Measurements from ENCODE around the gene KDM4C. TPM values are rescaled to one million over a fixed set of nuclear protein-coding genes. Genes with fewer than 3 reads are reported as not detected.
A peak's percentile ranks its signal among the peaks of the same experiment; 100 is the strongest.
"Not testable (repeated sequence)": the region's sequence is repeated elsewhere in the genome, so short reads cannot be mapped to it uniquely, and the experiment has no call there.

KDM4C gene
- total RNA-seq: 10 to 100 TPM; 53.0 to 53.7 TPM

DNA sequence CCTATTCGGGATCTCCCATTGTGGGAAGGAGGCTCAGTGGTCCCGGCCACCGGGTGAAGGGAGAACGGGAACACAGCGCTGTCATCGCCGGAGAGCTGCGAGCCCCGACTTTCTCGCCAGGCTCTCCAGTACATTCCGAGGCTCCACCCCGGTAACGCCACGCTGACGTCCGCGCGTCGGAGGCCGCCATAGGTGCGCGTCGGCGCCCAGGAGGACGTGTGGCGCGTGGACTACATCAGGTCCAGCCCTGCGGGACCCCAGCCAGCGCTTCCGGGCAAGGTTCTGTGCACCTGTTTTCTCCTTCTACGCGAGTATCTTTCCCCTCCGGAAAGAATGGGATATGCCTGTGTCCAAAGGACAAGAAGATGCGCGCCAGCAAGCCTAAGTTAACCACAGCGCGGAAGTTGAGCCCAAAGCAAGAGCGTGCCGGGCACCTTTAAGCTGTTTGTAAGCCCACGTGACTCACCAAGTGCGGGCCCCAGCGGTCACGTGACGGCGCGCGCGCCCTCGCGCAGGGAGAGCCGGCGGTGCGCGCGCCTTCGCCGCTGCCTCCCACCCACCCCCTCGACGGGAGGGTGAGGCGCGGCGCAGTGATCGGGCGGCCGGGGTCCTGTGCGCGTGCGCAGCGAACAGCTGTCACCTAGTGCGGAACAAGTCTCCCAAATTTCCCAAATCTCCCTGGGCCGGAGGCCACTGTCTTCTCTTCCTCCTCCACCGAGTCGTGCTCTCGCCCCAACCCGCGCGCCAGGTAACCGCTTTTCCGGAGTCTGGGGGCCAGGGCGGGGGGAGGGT, at the start of gene KDM4C:
Gene KDM4C (plus strand): TSS at position 518 of the 792 bp plus-strand sequence. CDS start 35,016 bp downstream, outside the sequence.
- H3K4me3 Mint-ChIP-seq: peak within 1 kb of the TSS; percentile 86
- H3K27ac Mint-ChIP-seq: peak within 1 kb of the TSS; percentile 100
- DNase-seq: peak; percentile 94
- ChIA-PET CTCF (interaction anchor here (0.9 kb wide), 1 partner anchor 11 kb away, joined by 4 read pairs; no protein-coding TSS in a partner anchor), POLR2A (interaction anchor here (1.5 to 2.0 kb wide), 2 partner anchors 42 to 76 kb away, joined by 6 to 11 read pairs; no protein-coding TSS in a partner anchor)
- H3K9me3 Mint-ChIP-seq: no peaks in the 10 kb centered on the region
- H3K27me3 Mint-ChIP-seq: no peaks in the 10 kb centered on the region
- H3K4me1 Mint-ChIP-seq: peaks cover 19% of the 10 kb centered on the region
- H3K36me3 Mint-ChIP-seq (ENCODE audit: low read depth): peaks cover 6% of the 10 kb centered on the region

DNA sequence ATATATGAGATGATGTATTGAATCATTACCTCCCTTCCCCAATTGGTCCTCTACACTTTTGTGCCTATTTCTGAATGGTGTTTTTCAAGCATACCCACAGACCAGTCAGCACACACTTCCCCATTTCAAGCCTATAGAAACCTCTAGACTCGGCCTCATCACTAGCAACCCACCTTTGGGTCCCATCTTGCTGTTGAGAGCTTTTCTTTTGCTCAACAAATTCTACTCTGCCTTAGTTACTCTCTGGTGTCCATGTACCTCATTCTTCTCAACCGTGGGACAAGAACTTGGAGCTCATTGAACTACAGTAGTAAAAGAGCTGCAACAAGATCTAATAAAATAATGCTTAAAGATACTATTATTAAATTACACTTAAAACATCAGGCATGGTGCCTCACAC, 49.0 kb upstream of the KDM4C start:
- Mint-ChIP-seq H3K4me3 (no peak overlapping the region), H3K27me3 (peaks cover 5% of the 10 kb centered on the region), H3K4me1 (peaks cover 9% of the 10 kb centered on the region), H3K9me3 (peaks cover 6% of the 10 kb centered on the region), H3K27ac (no peak overlapping the region), H3K36me3 (ENCODE audit: low read depth) (no peaks in the 10 kb centered on the region)
- POLR2A ChIA-PET: interaction anchor here (0.6 kb wide), 1 partner anchor 76 kb away, joined by 6 read pairs; no protein-coding TSS in a partner anchor
- CTCF ChIA-PET: interaction anchor here (0.6 to 1.5 kb wide), 5 partner anchors 9 to 876 kb away, joined by 3 to 4 read pairs (median 3); partner anchors contain the start of gene ERMP1
- DNase-seq: no peak

- POLR2A ChIA-PET: no interaction called here
- no peak for DNase-seq
These were observed 46.4 kb upstream of the KDM4C start for GRCh38 chr9:6711403-6711802.

DNA sequence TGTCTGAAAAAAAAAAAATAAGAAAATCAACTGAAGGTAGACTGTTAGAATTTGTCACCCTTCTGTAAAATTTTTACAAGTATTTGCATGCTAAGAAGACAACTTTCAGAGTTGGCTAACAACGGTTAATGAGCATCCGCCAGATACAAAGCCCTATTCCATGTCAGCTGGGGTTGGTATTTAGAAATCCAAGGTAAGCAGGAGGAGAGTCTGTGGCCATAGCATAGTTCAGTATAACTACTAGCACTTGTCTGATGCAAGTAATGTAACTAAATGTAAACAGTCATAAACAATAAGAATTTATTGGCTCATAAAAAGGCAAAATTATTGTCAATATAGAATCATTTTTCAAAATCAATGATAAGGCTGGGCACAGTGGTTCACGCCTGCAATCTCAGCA, 45.7 kb upstream of the KDM4C start:
- Mint-ChIP-seq H3K4me3 (no peak overlapping the region), H3K27ac (no peak overlapping the region), H3K27me3 (peaks cover 5% of the 10 kb centered on the region), H3K36me3 (ENCODE audit: low read depth) (peaks cover 3% of the 10 kb centered on the region), H3K9me3 (peaks cover 6% of the 10 kb centered on the region), H3K4me1 (peaks cover 11% of the 10 kb centered on the region)
- no peak for DNase-seq
- POLR2A ChIA-PET: no interaction called here
- CTCF ChIA-PET: no interaction called here

More at GRCh38 chr9:6711403-6711802, 46.4 kb upstream of the KDM4C start:
- CTCF ChIA-PET: no interaction called here
- H3K4me1 Mint-ChIP-seq: peaks cover 7% of the 10 kb centered on the region
- peaks cover 5% of the 10 kb centered on the region for H3K27me3 Mint-ChIP-seq
- peaks cover 2% of the 10 kb centered on the region for H3K36me3 Mint-ChIP-seq (ENCODE audit: low read depth)
- H3K9me3 Mint-ChIP-seq: peaks cover 6% of the 10 kb centered on the region
- H3K4me3 Mint-ChIP-seq: no peak overlapping the region
- H3K27ac Mint-ChIP-seq: no peak overlapping the region

GRCh38 chr9:6714176-6714575, 43.6 kb upstream of the KDM4C start:
- Mint-ChIP-seq H3K27me3 (peaks cover 4% of the 10 kb centered on the region), H3K9me3 (no peaks in the 10 kb centered on the region), H3K27ac (no peak overlapping the region), H3K4me1 (peaks cover 11% of the 10 kb centered on the region), H3K4me3 (no peak overlapping the region), H3K36me3 (ENCODE audit: low read depth) (peaks cover 3% of the 10 kb centered on the region)
- POLR2A ChIA-PET: no interaction called here
- no peak for DNase-seq
- CTCF ChIA-PET: interaction anchor here (0.6 to 1.1 kb wide), 3 partner anchors 10 to 651 kb away, joined by 3 to 4 read pairs (median 3); no protein-coding TSS in a partner anchor

DNA sequence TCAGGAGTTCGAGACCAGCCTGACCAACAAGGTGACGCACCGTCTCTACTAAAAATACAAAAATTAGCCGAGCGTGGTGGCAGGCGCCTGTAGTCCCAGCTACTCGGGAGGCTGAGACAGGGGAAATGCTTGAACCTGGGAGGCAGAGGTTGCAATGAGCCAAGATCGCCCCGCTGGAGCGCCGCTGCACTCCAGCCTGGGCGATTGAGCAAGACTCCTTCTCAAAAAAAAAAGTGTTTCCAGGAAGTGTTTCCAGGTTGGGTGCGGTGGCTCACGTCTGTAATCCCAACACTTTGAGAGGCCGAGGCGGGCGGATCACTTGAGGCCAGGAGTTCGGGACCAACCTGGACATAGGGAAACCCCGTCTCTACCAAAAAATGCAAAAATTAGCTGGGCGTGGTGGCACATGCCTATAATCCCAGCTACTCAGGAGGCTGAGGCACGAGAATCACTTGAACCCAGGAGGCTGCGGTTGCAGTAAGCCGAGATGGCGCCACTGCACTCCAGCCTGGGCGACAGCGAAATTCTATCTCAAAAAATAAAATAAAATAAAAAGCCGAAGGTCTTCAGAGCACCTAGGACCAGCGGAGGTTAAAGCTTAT, 42.5 kb upstream of the KDM4C start:
- H3K36me3 Mint-ChIP-seq (ENCODE audit: low read depth); H3K9me3 Mint-ChIP-seq; H3K27me3 Mint-ChIP-seq; DNase-seq: not testable (repeated sequence)
- Mint-ChIP-seq H3K27ac (peak overlapping the region; percentile 90), H3K4me3 (peak overlapping the region; percentile 79), H3K4me1 (peaks cover 11% of the 10 kb centered on the region)
- CTCF ChIA-PET: interaction anchor here (0.8 kb wide), 1 partner anchor 16 kb away, joined by 3 read pairs; no protein-coding TSS in a partner anchor
- POLR2A ChIA-PET: interaction anchor here (0.7 to 0.9 kb wide), 2 partner anchors 9 to 41 kb away, joined by 3 to 6 read pairs; no protein-coding TSS in a partner anchor

DNA sequence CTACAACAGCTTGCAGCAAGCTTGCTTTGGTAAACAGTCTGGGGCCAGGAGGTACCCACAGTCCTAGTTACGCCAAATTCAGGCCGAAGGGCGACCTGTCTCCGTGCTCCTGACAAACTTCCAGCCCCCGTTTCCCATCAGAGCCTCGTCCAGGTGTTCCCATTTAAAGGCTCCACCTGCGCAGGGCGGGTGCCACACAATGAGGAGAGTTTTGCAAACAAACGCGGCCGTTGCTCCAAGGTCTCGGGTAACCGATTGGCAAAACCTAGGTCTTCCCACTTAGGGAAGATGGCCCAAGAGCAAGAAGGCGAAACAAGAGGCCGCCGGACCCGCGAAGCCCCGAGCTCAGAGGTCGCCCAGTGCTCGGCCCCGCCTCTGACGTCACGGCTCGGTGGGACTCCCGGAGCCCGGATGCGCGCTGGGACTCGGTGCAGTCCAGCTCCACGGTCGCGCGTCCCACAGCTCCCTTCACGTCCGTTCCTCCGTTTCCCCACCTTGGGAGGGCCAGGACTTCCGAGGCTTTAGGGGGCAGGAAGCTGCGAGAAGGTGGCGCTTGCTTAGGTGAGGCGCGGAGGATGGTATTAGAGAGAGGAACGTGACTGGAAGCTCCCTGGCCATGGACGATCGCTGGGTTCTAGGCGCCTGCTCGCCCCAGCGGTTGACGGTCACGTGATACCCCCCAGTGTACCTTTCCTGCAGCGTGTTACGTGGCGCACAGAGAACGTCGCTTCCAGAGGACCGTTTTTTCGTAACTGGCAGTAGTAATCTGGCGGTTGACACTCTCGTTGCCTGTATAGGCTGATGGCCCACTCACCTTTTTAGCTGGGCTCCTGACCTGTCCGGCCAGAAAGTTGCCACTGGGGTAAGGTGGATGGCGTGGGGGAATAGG, 41.8 kb upstream of the KDM4C start:
- ChIA-PET CTCF (interaction anchor here (0.8 to 1.0 kb wide), 2 partner anchors 10 to 16 kb away, joined by 3 to 5 read pairs; no protein-coding TSS in a partner anchor), POLR2A (interaction anchor here (0.7 to 0.9 kb wide), 2 partner anchors 10 to 41 kb away, joined by 3 to 6 read pairs; no protein-coding TSS in a partner anchor)
- Mint-ChIP-seq H3K36me3 (ENCODE audit: low read depth) (peaks cover 3% of the 10 kb centered on the region), H3K9me3 (no peaks in the 10 kb centered on the region), H3K27ac (peak overlapping the region; percentile 90), H3K4me3 (peak overlapping the region; percentile 79), H3K4me1 (peaks cover 11% of the 10 kb centered on the region), H3K27me3 (peaks cover 4% of the 10 kb centered on the region)
- DNase-seq: peak; percentile 71

- H3K27ac Mint-ChIP-seq: peak overlapping the region; percentile 90
- H3K4me1 Mint-ChIP-seq: peaks cover 11% of the 10 kb centered on the region
- no peaks in the 10 kb centered on the region for H3K9me3 Mint-ChIP-seq
- ChIA-PET POLR2A (no interaction called here), CTCF (interaction anchor here (1.0 kb wide), 1 partner anchor 11 kb away, joined by 5 read pairs; no protein-coding TSS in a partner anchor)
- DNase-seq: no peak
- peaks cover 3% of the 10 kb centered on the region for H3K36me3 Mint-ChIP-seq (ENCODE audit: low read depth)
- H3K27me3 Mint-ChIP-seq: no peaks in the 10 kb centered on the region
- H3K4me3 Mint-ChIP-seq: peak overlapping the region; percentile 79
These were observed 41.0 kb upstream of the KDM4C start for GRCh38 chr9:6716766-6717165.

GRCh38 chr9:6723881-6724420, 33.8 kb upstream of the KDM4C start:
- ChIA-PET CTCF (interaction anchor here (0.9 kb wide), 1 partner anchor 10 kb away, joined by 3 read pairs; no protein-coding TSS in a partner anchor), POLR2A (no interaction called here)
- H3K27ac Mint-ChIP-seq: no peak overlapping the region

DNA sequence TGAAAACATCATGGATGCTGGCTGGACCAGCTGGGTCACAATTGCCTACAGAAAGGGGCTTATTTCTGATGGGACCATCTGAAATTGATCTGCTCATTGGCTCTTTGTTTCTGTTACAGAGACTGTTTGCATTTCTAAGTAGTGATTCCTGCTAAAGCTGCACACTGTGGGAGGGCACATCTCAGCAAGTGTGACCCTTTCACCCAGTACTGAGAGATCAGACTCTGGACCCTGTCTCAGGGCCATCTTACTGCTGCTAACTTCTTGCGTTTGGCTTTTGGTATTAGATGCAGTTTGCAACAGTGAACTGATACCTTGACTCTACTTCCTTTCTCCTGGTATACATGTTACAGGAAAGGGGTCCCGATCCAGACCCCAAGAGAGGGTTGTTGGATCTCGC, 24.5 kb upstream of the KDM4C start:
- H3K4me1 Mint-ChIP-seq: no peaks in the 10 kb centered on the region
- H3K4me3 Mint-ChIP-seq: no peak overlapping the region
- no peaks in the 10 kb centered on the region for H3K36me3 Mint-ChIP-seq (ENCODE audit: low read depth)
- H3K27me3 Mint-ChIP-seq: no peaks in the 10 kb centered on the region
- no peak overlapping the region for H3K27ac Mint-ChIP-seq
- ChIA-PET POLR2A (no interaction called here), CTCF (no interaction called here)
- H3K9me3 Mint-ChIP-seq: peaks cover 2% of the 10 kb centered on the region
- no peak for DNase-seq

More at GRCh38 chr9:6723881-6724420, 33.8 kb upstream of the KDM4C start:
- no peak for DNase-seq
- no peaks in the 10 kb centered on the region for H3K27me3 Mint-ChIP-seq
- no peaks in the 10 kb centered on the region for H3K4me1 Mint-ChIP-seq
- no peaks in the 10 kb centered on the region for H3K9me3 Mint-ChIP-seq
- H3K36me3 Mint-ChIP-seq (ENCODE audit: low read depth): no peaks in the 10 kb centered on the region
- H3K4me3 Mint-ChIP-seq: no peak overlapping the region

DNA sequence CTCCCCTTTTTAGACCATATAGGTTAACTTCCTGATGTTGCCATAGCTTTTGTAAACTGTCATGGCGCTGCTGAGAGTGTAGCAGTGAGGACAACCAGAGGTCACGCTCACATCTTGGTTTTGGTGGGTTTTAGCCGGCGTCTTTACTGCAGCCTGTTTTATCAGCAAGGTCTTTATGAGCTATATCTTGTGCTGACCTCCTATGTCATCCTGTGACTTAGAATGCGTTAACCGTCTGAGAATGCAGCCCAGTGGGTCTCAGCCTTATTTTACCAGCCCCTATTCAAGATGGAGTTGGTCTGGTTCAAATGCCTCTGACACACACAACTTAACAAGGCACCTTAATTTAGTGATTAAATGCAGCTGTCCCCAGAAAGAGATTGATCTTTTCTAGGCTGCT, 23.9 kb upstream of the KDM4C start:
- H3K4me3 Mint-ChIP-seq: no peak overlapping the region
- CTCF ChIA-PET: interaction anchor here (0.6 kb wide), 2 partner anchors 152 to 525 kb away, joined by 3 to 4 read pairs; no protein-coding TSS in a partner anchor
- H3K9me3 Mint-ChIP-seq: peaks cover 2% of the 10 kb centered on the region
- H3K4me1 Mint-ChIP-seq: no peaks in the 10 kb centered on the region
- POLR2A ChIA-PET: no interaction called here
- DNase-seq: no peak
- no peaks in the 10 kb centered on the region for H3K27me3 Mint-ChIP-seq
- no peaks in the 10 kb centered on the region for H3K36me3 Mint-ChIP-seq (ENCODE audit: low read depth)
- no peak overlapping the region for H3K27ac Mint-ChIP-seq

- no peaks in the 10 kb centered on the region for H3K4me1 Mint-ChIP-seq
- peaks cover 2% of the 10 kb centered on the region for H3K9me3 Mint-ChIP-seq
- no peaks in the 10 kb centered on the region for H3K36me3 Mint-ChIP-seq (ENCODE audit: low read depth)
- no peaks in the 10 kb centered on the region for H3K27me3 Mint-ChIP-seq
- H3K27ac Mint-ChIP-seq: no peak overlapping the region
- POLR2A ChIA-PET: no interaction called here
- CTCF ChIA-PET: no interaction called here
- H3K4me3 Mint-ChIP-seq: no peak overlapping the region
- DNase-seq: no peak
These were observed 22.4 kb upstream of the KDM4C start for GRCh38 chr9:6735422-6735821.
